SJSA1 (cell line): ENCODE results near the gene KIRREL3. TPM values are rescaled to one million over a fixed set of nuclear protein-coding genes. Genes with fewer than 3 reads are reported as not detected.

Experiments used
- DNase-seq, 2 experiments: peaks; one replicate each; pipeline ENCODE4 v3.0.0-alpha.2; 2015 to 2020; ENCODE audit warnings: low spot score in 2 of 2, low read depth in 1 of 2
- H3K27ac ChIP-seq: fragments of 250-450 bp; sonication (Bioruptor Pico); 2 replicates; pipeline ENCODE4 v1.5.1; 2020; ENCODE audit warnings: mild to moderate bottlenecking, moderate library complexity
- H3K27me3 ChIP-seq: fragments of 250-450 bp; sonication (Bioruptor Pico); replicated peaks from 2 replicates; pipeline ENCODE4 v1.5.1; 2020; ENCODE audit warnings: mild to moderate bottlenecking, moderate library complexity
- H3K36me3 ChIP-seq: fragments of 250-450 bp; sonication (Bioruptor Pico); 2 replicates; pipeline ENCODE4 v1.5.1; 2020; ENCODE audit warnings: mild to moderate bottlenecking
- H3K4me1 ChIP-seq: fragments of 250-450 bp; sonication (Bioruptor Pico); replicated peaks from 2 replicates; pipeline ENCODE4 v1.6.1; 2021; ENCODE audit warnings: mild to moderate bottlenecking
- H3K4me3 ChIP-seq: fragments of 250-450 bp; sonication (Bioruptor Pico); 2 replicates; pipeline ENCODE4 v1.5.1; 2020; ENCODE audit warnings: mild to moderate bottlenecking
- H3K9me3 ChIP-seq: fragments of 250-450 bp; sonication (Bioruptor Pico); replicated peaks from 2 replicates; pipeline ENCODE4 v1.5.1; 2020; ENCODE audit warnings: mild to moderate bottlenecking
- total RNA-seq: library from RNA; depleted of rRNA; stranded (reverse); fragments of >200 nt; shearing (Covaris generic); gene quantifications from 2 replicates; pipeline ENCODE4 v1.2.3, GENCODE V29; 2014

Gene KIRREL3
- total RNA-seq, 1 experiment from 2014 or later = 5.3 TPM

GRCh38 chr11:126992065-126992803 lies 8.3 kb downstream of the KIRREL3 start:
- Histone ChIP-seq H3K4me3 (peak overlapping the region; percentile 25), H3K4me1 (peaks cover 62% of the 10 kb centered on the region)

GRCh38 chr11:126991596-126991995 lies 9.0 kb downstream of the KIRREL3 start:
- no peak for DNase-seq
- H3K36me3 ChIP-seq = no peaks in the 10 kb centered on the region
- H3K9me3 ChIP-seq = no peaks in the 10 kb centered on the region
- H3K27ac ChIP-seq = peak overlapping the region; percentile 100
- peak overlapping the region; percentile 9; the same call in 1 of the 2 replicates for H3K4me3 ChIP-seq
- no peaks in the 10 kb centered on the region for H3K27me3 ChIP-seq
- H3K4me1 ChIP-seq = peaks cover 56% of the 10 kb centered on the region

More at GRCh38 chr11:126992065-126992803, 8.3 kb downstream of the KIRREL3 start:
- Histone ChIP-seq H3K9me3 (no peaks in the 10 kb centered on the region), H3K36me3 (no peaks in the 10 kb centered on the region), H3K27me3 (no peaks in the 10 kb centered on the region), H3K27ac (peak overlapping the region; percentile 100)
- peak; percentile 81 to 85 for DNase-seq

- DNase-seq = peak in 1 of 2 experiments; percentile 16
- H3K27ac ChIP-seq = peak overlapping the region; percentile 100
- H3K27me3 ChIP-seq = no peaks in the 10 kb centered on the region
- no peak overlapping the region for H3K4me3 ChIP-seq
- no peaks in the 10 kb centered on the region for H3K36me3 ChIP-seq
- H3K4me1 ChIP-seq = peaks cover 53% of the 10 kb centered on the region
- H3K9me3 ChIP-seq = no peaks in the 10 kb centered on the region
These were observed 9.7 kb downstream of the KIRREL3 start for GRCh38 chr11:126990716-126991480.

- Histone ChIP-seq H3K9me3 (no peaks in the 10 kb centered on the region), H3K36me3 (no peaks in the 10 kb centered on the region), H3K27me3 (no peaks in the 10 kb centered on the region), H3K27ac (peak overlapping the region; percentile 100), H3K4me3 (no peak overlapping the region), H3K4me1 (peaks cover 52% of the 10 kb centered on the region)
- peak; percentile 60 to 77 for DNase-seq
These were observed 10.4 kb downstream of the KIRREL3 start for GRCh38 chr11:126989942-126990715.

GRCh38 chr11:126988655-126989054 lies 11.9 kb downstream of the KIRREL3 start:
- Histone ChIP-seq H3K4me3 (no peak overlapping the region), H3K4me1 (peaks cover 37% of the 10 kb centered on the region), H3K27ac (no peak overlapping the region), H3K36me3 (no peaks in the 10 kb centered on the region), H3K27me3 (no peaks in the 10 kb centered on the region), H3K9me3 (no peaks in the 10 kb centered on the region)
- DNase-seq = no peak

GRCh38 chr11:126981635-126982034 lies 18.9 kb downstream of the KIRREL3 start:
- no peaks in the 10 kb centered on the region for H3K36me3 ChIP-seq
- no peaks in the 10 kb centered on the region for H3K27me3 ChIP-seq
- H3K4me1 ChIP-seq = no peaks in the 10 kb centered on the region
- no peaks in the 10 kb centered on the region for H3K9me3 ChIP-seq
- no peak for DNase-seq
- H3K4me3 ChIP-seq = no peak overlapping the region
- H3K27ac ChIP-seq = no peak overlapping the region

GRCh38 chr11:126978911-126979310 lies 21.7 kb downstream of the KIRREL3 start:
- no peaks in the 10 kb centered on the region for H3K9me3 ChIP-seq
- H3K4me3 ChIP-seq = no peak overlapping the region
- no peaks in the 10 kb centered on the region for H3K4me1 ChIP-seq
- no peak overlapping the region for H3K27ac ChIP-seq
- H3K27me3 ChIP-seq = no peaks in the 10 kb centered on the region
- no peak for DNase-seq
- H3K36me3 ChIP-seq = no peaks in the 10 kb centered on the region

GRCh38 chr11:126978165-126978564 lies 22.4 kb downstream of the KIRREL3 start:
- Histone ChIP-seq H3K36me3 (no peaks in the 10 kb centered on the region), H3K4me3 (no peak overlapping the region)
- DNase-seq = no peak

GRCh38 chr11:126973051-126973450 lies 27.5 kb downstream of the KIRREL3 start:
- Histone ChIP-seq H3K4me1 (0 out of 2 replicates have a peak, but pooled peaks cover 3% of the 10 kb centered on the region), H3K9me3 (no peaks in the 10 kb centered on the region), H3K36me3 (no peaks in the 10 kb centered on the region), H3K27me3 (no peaks in the 10 kb centered on the region), H3K27ac (no peak overlapping the region), H3K4me3 (no peak overlapping the region)
- DNase-seq = no peak

More at GRCh38 chr11:126978165-126978564, 22.4 kb downstream of the KIRREL3 start:
- Histone ChIP-seq H3K27ac (no peak overlapping the region), H3K4me1 (no peaks in the 10 kb centered on the region), H3K9me3 (no peaks in the 10 kb centered on the region), H3K27me3 (no peaks in the 10 kb centered on the region)

GRCh38 chr11:126971305-126971704 lies 29.3 kb downstream of the KIRREL3 start:
- Histone ChIP-seq H3K27ac (no peak overlapping the region), H3K36me3 (no peaks in the 10 kb centered on the region), H3K27me3 (no peaks in the 10 kb centered on the region), H3K9me3 (no peaks in the 10 kb centered on the region), H3K4me1 (0 out of 2 replicates have a peak, but pooled peaks cover 3% of the 10 kb centered on the region), H3K4me3 (no peak overlapping the region)
- no peak for DNase-seq

GRCh38 chr11:126969865-126970479 lies 30.6 kb downstream of the KIRREL3 start:
- 0 out of 2 replicates have a peak, but pooled peaks cover 3% of the 10 kb centered on the region for H3K4me1 ChIP-seq
- no peak overlapping the region for H3K4me3 ChIP-seq
- H3K27me3 ChIP-seq = no peaks in the 10 kb centered on the region
- DNase-seq = peak in 1 of 2 experiments; percentile 22
- H3K36me3 ChIP-seq = no peaks in the 10 kb centered on the region
- H3K9me3 ChIP-seq = no peaks in the 10 kb centered on the region
- no peak overlapping the region for H3K27ac ChIP-seq

- Histone ChIP-seq H3K27ac (no peak overlapping the region), H3K4me3 (no peak overlapping the region), H3K4me1 (peaks cover 4% of the 10 kb centered on the region; the same call in 1 of the 2 replicates), H3K9me3 (no peaks in the 10 kb centered on the region), H3K27me3 (no peaks in the 10 kb centered on the region), H3K36me3 (no peaks in the 10 kb centered on the region)
- DNase-seq = no peak
These were observed 31.7 kb downstream of the KIRREL3 start for GRCh38 chr11:126968915-126969314.

GRCh38 chr11:126965331-126965730 lies 35.2 kb downstream of the KIRREL3 start:
- no peaks in the 10 kb centered on the region for H3K9me3 ChIP-seq
- no peak overlapping the region for H3K4me3 ChIP-seq
- H3K27ac ChIP-seq = no peak overlapping the region
- DNase-seq = no peak
- no peaks in the 10 kb centered on the region for H3K27me3 ChIP-seq
- peaks cover 12% of the 10 kb centered on the region for H3K4me1 ChIP-seq
- no peaks in the 10 kb centered on the region for H3K36me3 ChIP-seq
